HCT116 (cell line): ENCODE measurements around the gene GLP2R. TPM values are rescaled to one million over a fixed set of nuclear protein-coding genes. Genes with fewer than 3 reads are reported as not detected.
A peak's percentile ranks its signal among the peaks of the same experiment; 100 is the strongest.

Experiments
- ATAC-seq: fragments of 200-7000 bp; cut with Tn5 transposase; 2 replicates; pipeline ENCODE4 v1.9.1; 2020; ENCODE audit warnings: mild to moderate bottlenecking, moderate library complexity
- BruUV-seq: library from RNA; stranded (reverse); fragments of 400-500 nt; replicated peaks from 2 replicates; lab custom pipeline; 2021; lab: Mats Ljungman, UMichigan
- CTCF ChIA-PET: fragments of 300-600 bp; sonication (Branson Sonifier 250); formaldehyde crosslinking; loops from one replicate; lab custom pipeline; 2021; ENCODE audit warnings: antibody characterized with exemption; lab: Charles Lee
- POLR2A ChIA-PET: fragments of 300-600, 350-600 bp; sonication (Branson Sonifier 250); formaldehyde crosslinking; loops from one replicate; lab custom pipeline; 2021; ENCODE audit warnings: antibody characterized with exemption; lab: Charles Lee
- RAD21 ChIA-PET, 2 experiments: fragments of 300-600 bp; sonication (Branson Sonifier 250); formaldehyde crosslinking; loops; one replicate each; lab custom pipeline; 2023; ENCODE audit warnings: low total read pairs in 2 of 2; ENCODE audit not compliant: uncharacterized antibody in 2 of 2, unreplicated experiment in 2 of 2, low non-redundant PET in 1 of 2; lab: Charles Lee
- DNase-seq: peaks from one replicate; pipeline ENCODE4 v3.0.0-alpha.2; 2010; ENCODE audit warnings: low read depth, low spot score
- H2AFZ ChIP-seq: fragments of 200-600 bp; shearing (Covaris generic), sonication (generic); 2 replicates; pipeline ENCODE4 v1.6.1; 2017; ENCODE audit warnings: low read depth, mixed run types, mixed read lengths, antibody characterized with exemption, low read length; ENCODE audit not compliant: poor library complexity, severe bottlenecking
- H3K27ac ChIP-seq: 2 replicates; pipeline ENCODE4 v1.5.1; 2012; ENCODE audit warnings: low read depth, low read length
- H3K27me3 ChIP-seq: fragments of 200-600 bp; sonication (generic); 2 replicates; pipeline ENCODE4 v1.6.1; 2016; ENCODE audit warnings: mixed run types, low read length, mixed read lengths; ENCODE audit not compliant: insufficient read depth
- H3K36me3 ChIP-seq, 2 experiments: fragments of 200-500 bp in 1 of 2; fragments of 200-600 bp in 1 of 2; sonication (Bioruptor generic) in 1 of 2; sonication (generic) in 1 of 2; 2 replicates each; pipeline versions ENCODE4 v1.5.1 to v1.6.1; 2014 to 2016; ENCODE audit warnings: low read length in 2 of 2, inconsistent platforms in 1 of 2, mixed read lengths in 1 of 2, mixed run types in 1 of 2; ENCODE audit not compliant: insufficient read depth in 2 of 2, control insufficient read depth in 1 of 2
- H3K4me1 ChIP-seq, 2 experiments: fragments of 200-600 bp in 1 of 2; sonication (generic) in 1 of 2; 2 replicates each; pipeline versions ENCODE4 v1.5.1 to v1.6.1; 2012 to 2017; ENCODE audit warnings: low read length in 2 of 2, inconsistent platforms in 1 of 2, mild to moderate bottlenecking in 1 of 2, mixed read lengths in 1 of 2, mixed run types in 1 of 2, moderate library complexity in 1 of 2; ENCODE audit not compliant: insufficient read depth in 2 of 2, control insufficient read depth in 1 of 2
- H3K4me2 ChIP-seq: fragments of 200-600 bp; sonication (generic); 2 replicates; pipeline ENCODE4 v1.6.1; 2017; ENCODE audit warnings: mixed run types, low read length, mixed read lengths
- H3K4me3 ChIP-seq, 2 experiments: fragments of 200-600 bp in 1 of 2; sonication (generic) in 1 of 2; replicated peaks in 1 of 2; 2 replicates each; pipeline ENCODE4 v1.5.1; 2011 to 2016; ENCODE audit warnings: low read length in 2 of 2, control low read depth in 1 of 2, low read depth in 1 of 2, mild to moderate bottlenecking in 1 of 2, mixed read lengths in 1 of 2, mixed run types in 1 of 2
- H3K79me2 ChIP-seq: fragments of 200-600 bp; sonication (generic); 2 replicates; pipeline ENCODE4 v1.6.1; 2017; ENCODE audit warnings: mild to moderate bottlenecking, mixed run types, low read length, moderate library complexity, mixed read lengths; ENCODE audit not compliant: insufficient read depth
- H3K9ac ChIP-seq: fragments of 200-600 bp; sonication (generic); 2 replicates; pipeline ENCODE4 v1.6.1; 2016; ENCODE audit warnings: low read length, mixed read lengths
- H3K9me2 ChIP-seq: fragments of 200-600 bp; sonication (generic), shearing (Covaris generic); 2 replicates; pipeline ENCODE4 v1.6.1; 2017; ENCODE audit warnings: mixed run types, mild to moderate bottlenecking, moderate library complexity; ENCODE audit not compliant: insufficient read depth
- H3K9me3 ChIP-seq, 2 experiments: fragments of 200-500 bp in 1 of 2; fragments of 200-600 bp in 1 of 2; sonication (Bioruptor generic) in 1 of 2; sonication (generic) in 1 of 2; 2 replicates each; pipeline ENCODE4 v1.6.1; 2014 to 2017; ENCODE audit warnings: low read length in 2 of 2, mixed read lengths in 2 of 2, inconsistent platforms in 1 of 2, low read depth in 1 of 2, mild to moderate bottlenecking in 1 of 2, mixed run types in 1 of 2, moderate library complexity in 1 of 2; ENCODE audit not compliant: control insufficient read depth in 1 of 2, insufficient read depth in 1 of 2
- H4K20me1 ChIP-seq: fragments of 200-600 bp; sonication (generic), shearing (Covaris generic); 2 replicates; pipeline ENCODE4 v1.6.1; 2017; ENCODE audit warnings: mixed run types, mild to moderate bottlenecking, moderate library complexity; ENCODE audit not compliant: insufficient read depth
- ATF3 ChIP-seq: IDR thresholded peaks from 2 replicates; pipeline ENCODE4 v1.6.1; 2012
- CBX3 ChIP-seq: IDR thresholded peaks from 2 replicates; pipeline ENCODE4 v1.6.1; 2012; ENCODE audit warnings: low read depth
- CEBPB ChIP-seq: IDR thresholded peaks from 2 replicates; pipeline ENCODE4 v1.6.1; 2012; ENCODE audit warnings: low read depth
- CTCF ChIP-seq, 3 experiments: fragments of 200-600 bp in 1 of 3; sonication (generic) in 1 of 3; IDR thresholded peaks in 2 of 3; conservative IDR thresholded peaks in 1 of 3; 2 replicates each; pipeline ENCODE4 v1.5.1; 2012 to 2017; ENCODE audit warnings: low read depth in 2 of 3, low read length in 2 of 3, antibody characterized with exemption in 1 of 3, borderline replicate concordance in 1 of 3, control low read depth in 1 of 3, mild to moderate bottlenecking in 1 of 3, mixed read lengths in 1 of 3, mixed run types in 1 of 3, moderate library complexity in 1 of 3; ENCODE audit not compliant: insufficient read depth in 1 of 3
- JUND ChIP-seq: IDR thresholded peaks from 2 replicates; pipeline ENCODE4 v1.6.1; 2012
- POLR2AphosphoS5 ChIP-seq: IDR thresholded peaks from 2 replicates; pipeline ENCODE4 v1.6.1; 2011; ENCODE audit warnings: mild to moderate bottlenecking, low read depth, low read length, moderate library complexity
- RAD21 ChIP-seq: IDR thresholded peaks from 2 replicates; pipeline ENCODE4 v1.6.1; 2012; ENCODE audit warnings: low read depth, mild to moderate bottlenecking
- SIN3A ChIP-seq: IDR thresholded peaks from 2 replicates; pipeline ENCODE4 v1.6.1; 2012; ENCODE audit warnings: low read depth
- TCF7L2 ChIP-seq: IDR thresholded peaks from 2 replicates; pipeline ENCODE4 v1.7.0; 2011; ENCODE audit warnings: borderline replicate concordance, inconsistent platforms; ENCODE audit not compliant: insufficient read depth, insufficient read length; ENCODE audit errors: extremely low read depth
- intact Hi-C: fragments of 100-400 bp; cut with micrococcal nuclease; formaldehyde crosslinking; loops from 2 replicates; pipeline ENCODE4 v1.10.0; 2022
- total RNA-seq: library from RNA; stranded (reverse); gene quantifications from one replicate; pipeline ENCODE4 v1.2.1, GENCODE V29; 2021; ENCODE audit not compliant: unreplicated experiment

The GLP2R gene
- total RNA-seq, 1 experiment from 2014 or later, result not detected

GRCh38 chr17:9872852-9873251 lies 47.1 kb downstream of the GLP2R start:
- ChIA-PET CTCF (no interaction called here), POLR2A (interaction anchor here (0.7 kb wide), 1 partner anchor 14 kb away, joined by 4 read pairs; no protein-coding TSS in a partner anchor), RAD21 (no interaction called here)
- H3K4me1 ChIP-seq, result peaks cover 0 to 11% of the 10 kb centered on the region in 2 experiments; a peak in 2 of 4 replicates
- H3K79me2 ChIP-seq, result no peaks in the 10 kb centered on the region
- TF ChIP-seq RAD21 (no peak), ATF3 (no peak), CBX3 (no peak), CEBPB (no peak), SIN3A (no peak), POLR2AphosphoS5 (no peak)
- H2AFZ ChIP-seq, result no peak overlapping the region
- no peaks in the 10 kb centered on the region for H3K36me3 ChIP-seq
- H3K27me3 ChIP-seq, result no peaks in the 10 kb centered on the region
- no peak overlapping the region for H3K9ac ChIP-seq
- intact Hi-C loops, result no loop called here
- BruUV-seq, result no TSS peak
- DNase-seq (no peak), ATAC-seq (no peak)
- no peaks in the 10 kb centered on the region for H3K9me3 ChIP-seq
- no peak overlapping the region for H3K27ac ChIP-seq
- no peaks in the 10 kb centered on the region for H4K20me1 ChIP-seq
- no peak overlapping the region for H3K4me3 ChIP-seq
- no peaks in the 10 kb centered on the region for H3K9me2 ChIP-seq
- no peak overlapping the region for H3K4me2 ChIP-seq

GRCh38 chr17:9874722-9875121 lies 49.0 kb downstream of the GLP2R start:
- DNase-seq (no peak), ATAC-seq (peak; percentile 53; the same call in 1 of the 2 replicates)
- no peaks in the 10 kb centered on the region for H3K79me2 ChIP-seq
- H3K4me1 ChIP-seq, result peaks cover 0 to 11% of the 10 kb centered on the region in 2 experiments; a peak in 2 of 4 replicates
- no peaks in the 10 kb centered on the region for H4K20me1 ChIP-seq
- H3K27me3 ChIP-seq, result no peaks in the 10 kb centered on the region
- ChIA-PET RAD21 (no interaction called here), CTCF (no interaction called here)
- H3K9ac ChIP-seq, result no peak overlapping the region
- no peaks in the 10 kb centered on the region for H3K9me3 ChIP-seq
- H2AFZ ChIP-seq, result no peak overlapping the region
- no peak overlapping the region for H3K4me3 ChIP-seq
- H3K4me2 ChIP-seq, result no peak overlapping the region
- no peak for TF ChIP-seq TCF7L2
- TF ChIP-seq CTCF (IDR thresholded peaks at IDR 0.05 in 2 of 3, conservative IDR thresholded peaks at IDR 0.05 in 1 of 3; ENCODE audit: borderline replicate concordance in 1 of 3, insufficient read depth in 1 of 3, low read depth in 2 of 3, low read length in 2 of 3), result peak in 2 of 3 experiments; percentile 5 to 20; a peak in 2 of 6 replicates
- TF ChIP-seq JUND, result no peak
- TF ChIP-seq, all 23 proteins: peak for 1
- Histone ChIP-seq H3K9me2 (no peaks in the 10 kb centered on the region), H3K27ac (no peak overlapping the region), H3K36me3 (no peaks in the 10 kb centered on the region)
- POLR2A ChIA-PET, result no interaction called here
- BruUV-seq, result no TSS peak
- intact Hi-C loops, result no loop called here
